Activated naive CD4-positive, alpha-beta T cell treated with anti-CD3 and anti-CD28 coated beads, Interleukin-2, amount 50 U/mL, for 16 hours (primary cell): ENCODE data around the gene OR2J2.
"Not testable (repeated sequence)": the region's sequence is repeated elsewhere in the genome, so short reads cannot be mapped to it uniquely, and the experiment has no call there.

Experiments
- DNase-seq: peaks from one replicate; pipeline ENCODE4 v3.0.0-alpha.2; 2020

OR2J2 gene

DNA sequence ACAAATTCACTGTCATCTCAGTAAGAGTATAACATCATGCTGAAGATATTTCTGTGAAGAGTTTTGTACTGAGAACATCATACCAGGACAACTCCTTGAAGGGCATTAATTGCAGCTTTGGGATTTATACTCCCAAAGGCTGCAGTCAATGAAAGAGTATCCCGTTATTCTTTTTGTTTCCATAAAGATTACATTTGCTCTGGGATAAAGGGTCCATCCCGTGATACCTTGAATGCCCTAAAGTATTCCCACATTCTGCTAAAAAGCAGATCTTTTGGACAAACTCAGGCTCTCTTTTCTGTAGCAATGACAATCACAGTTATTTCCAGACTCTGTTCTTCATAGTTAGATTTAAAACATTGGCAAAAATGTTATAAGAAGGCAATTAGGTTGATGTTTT is at the start of gene OR2J2:
OR2J2 (plus strand) TSS at position 301 of the 400 bp plus-strand sequence. CDS start 2,729 bp downstream, outside the sequence.
- not testable (repeated sequence) for DNase-seq

DNA sequence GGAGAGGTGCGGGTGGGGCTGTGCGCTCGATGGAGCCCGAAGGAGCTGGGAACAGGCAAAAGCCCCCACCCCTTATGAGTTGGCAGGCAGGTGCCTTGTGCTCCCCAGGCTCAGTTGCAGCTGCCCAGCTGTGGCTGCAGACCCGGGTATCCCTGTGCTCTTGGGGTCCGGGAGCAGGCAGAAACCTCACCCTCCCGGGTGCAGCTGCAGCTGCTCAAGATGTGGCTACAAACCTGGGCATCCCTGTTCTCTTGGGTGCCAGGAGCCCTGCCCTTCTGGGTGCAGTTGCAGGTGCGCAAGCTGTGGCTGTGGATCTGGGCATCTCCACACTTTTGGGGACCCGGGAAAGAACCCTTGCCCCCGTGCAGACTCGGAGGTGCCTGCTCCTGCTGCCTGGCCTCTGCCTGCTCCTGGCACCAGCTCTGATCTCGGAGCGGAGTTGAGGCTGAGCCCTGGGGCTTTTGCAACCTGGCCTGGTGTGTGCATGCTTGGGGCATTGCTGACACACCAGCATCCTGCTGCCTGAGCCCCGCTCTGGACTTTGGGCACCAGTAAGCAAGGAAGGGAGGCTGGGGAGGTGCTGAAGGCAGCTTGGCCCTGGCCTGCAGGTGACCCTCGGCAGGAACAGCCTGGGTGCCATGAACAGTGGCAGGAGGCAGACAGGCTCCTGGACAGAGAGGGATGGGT is 41.2 kb upstream of the OR2J2 start:
- DNase-seq = no peak

DNA sequence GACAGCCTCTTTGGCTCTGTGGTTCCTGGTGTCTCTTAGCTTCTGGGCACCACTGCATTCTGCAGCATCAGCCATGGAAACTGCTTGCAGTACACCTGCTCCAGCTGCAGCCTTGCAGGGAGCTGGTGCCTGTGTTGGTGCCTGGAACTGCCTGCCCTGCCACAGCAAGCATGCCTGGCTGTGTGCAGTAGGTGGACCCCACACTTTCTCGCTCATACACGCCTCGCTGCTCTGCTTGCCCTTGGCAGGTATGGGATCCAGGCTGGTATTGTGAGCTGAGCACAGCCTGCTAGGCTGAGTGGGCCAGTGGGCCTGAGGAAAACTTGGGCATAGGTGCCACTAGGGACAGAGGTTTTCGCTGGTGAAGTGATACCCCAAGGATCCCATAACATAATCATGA is 40.1 kb upstream of the OR2J2 start:
- no peak for DNase-seq

DNA sequence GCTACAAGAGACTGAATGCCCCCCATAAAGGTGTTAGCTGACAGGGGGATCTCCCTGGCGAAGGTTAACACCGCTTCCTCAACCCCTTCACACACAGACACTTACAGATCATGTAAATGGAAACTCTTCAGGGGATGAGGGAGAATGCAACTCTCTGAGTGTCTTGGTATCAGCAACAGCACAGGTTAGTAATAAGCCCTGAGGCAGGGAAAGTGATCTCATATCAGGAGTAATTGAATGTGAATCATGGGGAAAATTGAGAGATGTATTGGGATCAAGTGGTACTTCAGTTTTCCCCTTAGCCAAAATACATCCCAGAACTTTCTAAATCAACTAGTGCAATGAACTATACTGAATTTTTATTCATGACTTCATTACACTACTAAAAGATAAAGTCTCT is 39.0 kb upstream of the OR2J2 start:
- DNase-seq = no peak

DNA sequence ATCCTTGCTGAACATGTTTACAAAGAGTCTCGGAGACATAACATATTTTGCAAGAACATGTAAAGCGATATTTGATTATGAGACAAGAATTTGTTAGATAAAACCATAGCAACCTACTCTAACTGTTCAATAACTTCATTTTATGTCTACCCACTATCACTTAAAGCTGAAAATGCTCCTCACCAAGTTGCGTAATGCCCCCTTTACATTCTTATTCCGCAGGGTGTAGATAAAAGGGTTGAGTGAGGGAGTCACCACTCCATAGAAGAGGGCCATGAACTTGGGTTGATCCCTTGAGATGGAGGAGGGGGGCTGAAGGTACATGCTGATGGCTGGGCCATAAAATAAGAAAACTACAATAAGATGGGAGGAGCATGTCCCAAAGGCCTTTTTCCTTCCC is 33.0 kb upstream of the OR2J2 start:
- DNase-seq = no peak

DNA sequence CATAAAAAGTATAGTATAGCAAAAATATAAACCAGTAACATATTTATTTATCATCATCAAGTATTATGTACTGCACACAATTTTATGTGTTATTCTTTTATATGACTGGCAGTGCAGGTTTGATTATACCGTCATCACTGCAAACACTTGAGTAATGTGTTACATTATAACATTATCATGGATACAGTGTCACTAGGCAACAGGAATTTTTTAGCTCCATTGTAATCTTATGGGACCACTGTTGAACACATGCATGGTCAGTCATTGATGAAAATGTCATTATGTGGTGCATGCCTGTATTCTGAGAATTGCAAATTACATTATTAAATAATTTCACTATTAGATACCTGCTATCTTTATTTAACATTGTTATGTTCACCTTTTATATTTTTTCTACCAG is 29.1 kb upstream of the OR2J2 start:
- no peak for DNase-seq

DNA sequence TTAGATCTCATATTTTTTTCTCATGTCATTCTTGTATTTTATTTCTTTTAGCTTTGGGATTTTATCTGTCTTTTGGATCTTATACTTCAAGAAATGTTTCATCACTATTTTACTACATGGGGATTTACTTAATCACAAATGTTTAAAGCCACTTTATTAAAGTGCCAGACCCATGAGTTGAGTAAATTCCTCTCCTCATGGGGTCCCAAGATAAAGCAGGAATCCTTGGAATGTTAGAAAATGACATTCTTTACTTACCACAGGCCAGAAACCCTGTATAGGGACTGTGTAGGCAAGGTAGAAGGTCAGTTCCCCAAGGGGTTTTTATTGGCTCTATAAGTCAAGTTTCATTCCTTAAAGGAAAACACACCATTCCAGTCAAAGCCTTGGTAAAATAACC is 28.4 kb upstream of the OR2J2 start:
- no peak for DNase-seq

DNA sequence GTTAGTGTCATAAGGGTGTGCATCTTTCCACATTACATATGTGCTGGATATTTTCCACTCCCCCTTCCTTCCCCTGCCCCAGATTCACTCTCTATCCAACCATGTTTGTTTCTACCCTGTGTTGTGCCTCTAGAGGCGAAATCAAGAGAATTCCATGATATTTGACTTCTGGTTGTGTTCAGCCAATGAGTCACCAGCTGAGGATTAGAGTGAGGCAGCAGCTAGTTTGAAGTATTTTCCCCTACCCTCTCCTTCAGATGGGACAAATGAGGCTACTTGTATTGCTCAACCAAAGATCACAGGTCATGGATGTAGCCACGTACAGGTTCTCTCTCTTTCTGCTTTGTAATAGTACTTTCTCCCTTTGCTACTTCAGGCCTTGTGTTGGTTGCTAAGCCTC is 24.5 kb upstream of the OR2J2 start:
- DNase-seq = no peak

DNA sequence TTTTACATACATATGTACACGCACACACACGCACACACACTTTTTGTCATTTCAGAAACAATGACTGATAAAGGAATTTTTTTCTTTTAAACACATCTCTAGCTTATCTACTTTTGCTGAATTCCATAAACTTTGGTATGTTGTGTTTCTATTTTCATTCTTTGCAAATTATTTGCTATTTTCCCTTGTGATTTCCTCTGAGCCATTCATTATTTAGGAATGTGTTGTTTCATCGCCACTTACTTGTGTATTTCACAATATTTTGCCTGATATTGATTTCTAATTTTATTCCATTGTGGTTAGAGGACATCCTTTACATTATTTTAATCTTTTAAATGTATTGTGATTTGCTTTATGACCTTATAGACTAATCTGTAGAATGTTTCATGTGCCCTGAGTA is 23.6 kb upstream of the OR2J2 start:
- no peak for DNase-seq

DNA sequence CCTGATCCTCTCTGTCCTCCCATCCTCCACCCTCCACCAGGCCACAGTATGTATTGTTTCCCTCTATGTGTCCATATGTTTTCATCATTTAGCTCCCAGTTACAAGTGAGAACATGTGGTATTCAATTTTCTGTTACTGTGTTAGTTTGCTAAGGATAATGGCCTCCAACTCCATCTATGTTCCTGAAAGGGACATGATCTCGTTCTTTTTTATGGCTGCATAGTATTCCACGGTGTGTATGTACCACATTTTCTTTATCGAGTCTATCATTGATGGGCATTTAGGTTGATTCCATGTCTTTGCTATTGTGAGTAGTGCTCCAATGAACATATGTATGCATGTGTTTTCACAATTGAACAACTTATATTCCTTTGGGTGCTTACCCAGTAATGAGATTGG is 21.3 kb upstream of the OR2J2 start:
- DNase-seq = not testable (repeated sequence)

DNA sequence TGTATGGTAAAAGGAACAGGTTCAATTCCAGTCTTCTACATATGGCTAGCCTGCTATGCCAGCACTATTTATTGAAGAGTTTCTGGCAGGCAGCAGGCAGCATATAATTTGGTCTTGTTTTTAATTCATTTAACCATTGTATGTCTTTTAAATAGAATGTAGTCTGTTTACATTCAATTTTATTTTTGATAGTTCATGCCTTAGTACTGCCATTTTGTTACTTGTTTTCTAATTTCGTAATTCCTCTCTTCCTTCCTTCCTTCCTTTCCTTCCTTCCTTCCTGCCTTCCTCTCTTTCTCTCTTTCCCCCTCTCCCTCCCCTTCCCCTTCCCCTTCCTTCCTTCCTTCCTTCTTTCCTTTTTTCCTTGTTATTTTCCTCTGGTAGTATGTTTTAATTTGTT is 17.6 kb upstream of the OR2J2 start:
- no peak for DNase-seq

DNA sequence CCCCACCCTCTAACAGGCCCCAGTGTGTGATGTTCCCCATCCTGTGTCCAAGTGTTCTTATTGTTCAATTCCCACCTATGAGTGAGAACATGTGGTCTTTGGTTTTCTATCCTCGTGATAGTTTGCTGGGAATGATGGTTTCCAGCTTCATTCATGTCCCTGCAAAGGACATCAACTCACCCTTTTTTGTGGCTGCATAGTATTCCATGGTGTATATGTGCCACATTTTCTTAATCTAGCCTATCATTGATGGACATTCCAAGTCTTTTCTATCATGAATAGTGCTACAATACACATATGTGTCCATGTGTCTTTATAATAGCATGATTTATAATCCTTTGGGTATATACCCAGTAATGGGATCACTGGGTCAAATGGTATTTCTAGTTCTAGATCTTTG is 15.5 kb upstream of the OR2J2 start:
- DNase-seq = not testable (repeated sequence)

DNA sequence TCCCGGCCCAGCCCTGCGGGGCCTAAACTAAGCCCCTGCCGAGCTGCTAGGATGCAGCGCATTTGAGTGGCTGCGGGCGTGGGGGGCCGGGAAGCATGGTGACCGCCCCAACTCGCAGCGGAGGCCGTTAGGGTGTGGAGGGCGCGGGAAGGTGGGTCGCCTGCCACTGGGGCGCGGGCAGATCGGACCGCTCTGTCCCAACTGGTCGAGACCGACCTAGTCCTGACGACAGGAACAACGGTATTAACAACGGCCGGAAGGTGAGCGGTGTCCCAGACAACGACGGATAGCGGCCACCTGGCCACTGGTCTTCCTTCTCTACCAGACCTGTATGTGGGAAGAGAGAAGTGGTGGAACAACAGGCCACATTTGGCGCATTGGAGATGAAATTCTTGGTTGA is 10.8 kb upstream of the OR2J2 start:
- not testable (repeated sequence) for DNase-seq

DNA sequence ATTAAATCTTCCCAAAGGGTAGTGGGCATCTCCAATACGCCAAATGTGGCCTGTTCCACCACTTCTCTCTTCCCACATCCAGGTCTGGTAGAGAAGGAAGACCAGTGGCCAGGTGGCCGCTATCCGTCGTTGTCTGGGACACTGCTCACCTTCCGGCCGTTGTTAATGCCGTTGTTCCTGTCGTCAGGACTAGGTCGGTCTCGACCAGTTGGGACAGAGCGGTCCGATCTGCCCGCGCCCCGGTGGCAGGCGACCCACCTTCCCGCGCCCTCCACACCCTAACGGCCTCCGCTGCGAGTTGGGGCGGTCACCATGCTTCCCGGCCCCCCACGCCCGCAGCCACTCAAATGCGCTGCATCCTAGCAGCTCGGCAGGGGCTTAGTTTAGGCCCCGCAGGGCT is 5.1 kb upstream of the OR2J2 start:
- not testable (repeated sequence) for DNase-seq

DNA sequence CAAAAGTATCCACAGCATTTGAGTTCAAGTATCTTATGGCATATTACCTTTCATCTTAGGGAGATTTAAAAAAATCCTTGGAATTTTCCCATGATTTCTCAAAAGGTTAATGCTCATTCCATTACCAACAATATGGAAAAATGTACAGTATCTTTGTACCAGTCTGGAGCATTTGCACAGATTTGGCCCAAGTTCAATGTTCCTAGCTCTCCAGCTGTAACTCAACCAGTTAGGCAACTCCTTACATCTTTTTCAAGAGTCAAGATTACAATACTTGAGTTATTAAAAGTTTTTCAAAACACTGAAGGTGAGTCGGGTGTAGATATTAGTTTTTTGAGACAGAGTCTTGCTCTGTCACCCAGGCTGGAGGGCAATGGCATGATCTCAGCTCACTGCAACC is 1.0 kb downstream of the OR2J2 start:
- no peak for DNase-seq

DNA sequence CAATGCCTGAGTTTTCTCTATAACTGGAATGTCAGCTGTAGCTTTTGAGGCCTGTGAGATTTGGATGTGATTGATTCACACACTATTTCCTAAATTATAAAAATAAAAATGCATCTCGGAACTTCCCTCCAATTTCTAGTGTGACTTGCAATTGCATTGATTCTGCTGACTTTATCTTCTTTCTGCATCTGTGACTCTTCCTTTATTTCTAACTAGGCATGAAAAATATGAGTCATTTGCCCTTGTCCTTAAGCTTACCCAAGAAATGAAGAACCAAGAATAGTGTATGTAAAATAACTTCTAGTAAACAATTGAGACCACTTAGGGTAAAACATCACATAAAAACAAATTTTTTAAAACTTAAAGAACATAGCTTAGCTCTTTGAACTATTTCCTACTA is 12.9 kb downstream of the OR2J2 start:
- DNase-seq = no peak

DNA sequence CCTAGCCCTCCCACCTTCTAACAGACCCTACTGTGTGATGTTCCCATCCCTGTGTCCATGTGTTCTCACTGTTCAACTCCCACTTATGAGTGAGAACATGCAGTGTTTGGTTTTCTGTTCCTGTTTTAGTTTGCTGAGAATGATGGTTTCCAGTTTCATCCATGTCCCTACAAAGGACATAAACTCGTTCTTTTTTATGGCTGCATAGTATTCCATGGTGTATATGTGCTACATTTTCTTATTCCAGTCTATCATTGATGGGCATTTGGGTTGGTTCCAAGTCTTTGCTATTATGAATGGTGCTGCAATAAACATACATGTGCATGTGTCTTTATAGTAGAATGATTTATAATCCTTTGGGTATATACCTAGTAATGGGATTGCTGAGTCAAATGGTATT is 18.0 kb downstream of the OR2J2 start:
- DNase-seq = not testable (repeated sequence)

DNA sequence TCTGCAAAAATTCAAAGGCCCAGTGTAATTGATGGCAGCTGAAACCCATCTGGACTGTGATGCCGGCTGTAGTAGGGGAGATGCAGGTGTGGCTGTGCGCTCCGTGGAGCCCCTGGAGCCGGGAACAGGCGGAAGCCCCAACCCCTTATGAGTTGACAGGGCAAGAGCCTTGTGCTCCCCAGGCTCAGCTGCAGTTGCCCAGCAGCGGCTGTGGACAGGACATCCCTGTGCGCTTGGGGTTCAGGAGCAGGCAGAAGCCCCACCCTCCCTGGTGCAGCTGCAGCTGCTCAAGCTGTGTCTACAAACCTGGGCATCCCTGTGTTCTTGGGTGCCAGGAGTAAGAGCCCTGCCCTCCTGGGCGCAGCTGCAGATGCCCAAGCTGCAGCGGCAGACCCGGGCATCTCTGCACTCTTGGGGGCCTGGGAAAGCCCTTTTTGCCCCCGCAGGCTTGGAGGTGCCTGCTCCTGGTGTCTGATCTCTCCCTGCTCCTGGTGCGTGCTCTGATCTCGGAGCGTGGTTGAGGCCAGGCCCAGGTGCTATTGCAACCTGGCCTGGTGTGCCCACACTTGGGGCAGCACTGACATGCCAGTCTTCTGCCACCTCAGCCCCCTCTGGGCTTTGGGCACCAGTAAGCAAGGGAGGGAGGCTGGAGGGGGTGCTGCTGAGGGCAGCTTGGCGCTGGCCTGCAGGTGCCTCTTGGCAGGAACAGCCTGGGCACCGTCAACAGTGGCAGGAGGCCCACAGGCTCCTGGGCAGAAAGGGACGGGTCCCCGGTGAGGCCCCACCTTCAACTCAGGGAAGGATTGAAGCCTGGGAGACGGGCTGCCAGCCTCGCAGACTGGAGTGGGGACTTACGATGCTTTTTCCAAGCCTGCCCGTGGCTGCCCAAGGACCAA is 30.3 kb downstream of the OR2J2 start:
- DNase-seq = no peak

DNA sequence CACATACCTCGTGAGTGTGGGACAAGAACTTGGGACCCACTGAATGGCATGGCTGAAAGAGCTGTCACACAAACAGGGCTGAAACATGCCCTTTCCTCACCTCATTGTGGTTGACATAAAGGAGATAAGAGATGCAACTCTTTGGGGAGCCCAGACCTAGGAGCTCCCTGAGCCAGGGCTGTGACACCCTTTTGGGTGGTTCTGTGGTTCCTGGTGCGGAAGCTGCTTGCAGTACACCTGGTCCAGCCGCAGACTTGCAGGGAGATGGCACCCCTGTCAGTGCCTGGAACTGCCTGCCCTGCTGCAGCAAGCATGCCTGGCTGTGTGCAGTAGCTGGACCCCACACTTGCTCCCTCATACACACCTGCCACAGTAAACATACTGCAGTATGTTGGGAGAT is 31.3 kb downstream of the OR2J2 start:
- DNase-seq = no peak

DNA sequence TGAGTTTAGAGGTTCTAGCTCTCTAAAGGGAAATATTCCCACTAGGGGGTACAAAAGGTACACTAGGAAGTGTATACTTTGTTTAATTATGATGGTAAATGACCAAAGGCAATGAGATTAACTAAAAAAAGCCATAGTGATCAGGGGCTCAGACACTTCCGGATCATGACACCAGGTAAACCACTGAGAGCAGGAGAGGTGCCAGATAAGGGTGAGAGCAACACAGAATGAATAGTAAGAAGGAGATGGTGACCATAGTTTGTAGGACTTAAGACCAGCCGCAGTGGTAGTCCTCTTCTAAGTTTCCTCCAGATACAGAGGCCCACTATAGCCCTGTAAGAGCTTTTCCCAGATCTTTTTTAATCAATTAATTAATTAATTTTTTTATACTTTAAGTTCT is 40.8 kb downstream of the OR2J2 start:
- DNase-seq = no peak

DNA sequence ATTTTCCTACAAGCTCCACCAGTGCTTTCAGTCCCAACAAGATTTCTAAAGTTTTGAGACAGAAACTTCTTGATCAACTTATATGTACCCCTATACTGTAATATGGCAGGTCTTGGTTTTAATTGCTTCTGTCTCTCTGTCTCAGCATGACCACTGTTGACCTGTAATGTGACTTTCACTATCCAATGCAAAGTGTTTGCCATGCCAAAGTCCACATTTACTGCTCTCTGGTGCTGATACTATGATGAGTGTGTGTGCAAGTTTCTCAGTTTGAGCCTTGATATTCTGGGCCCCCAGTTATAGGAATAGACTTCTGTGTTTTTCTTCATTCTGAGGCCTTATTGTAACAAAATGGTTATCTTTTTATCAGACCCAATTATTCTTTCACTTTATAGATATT is 45.8 kb downstream of the OR2J2 start:
- DNase-seq = no peak

DNA sequence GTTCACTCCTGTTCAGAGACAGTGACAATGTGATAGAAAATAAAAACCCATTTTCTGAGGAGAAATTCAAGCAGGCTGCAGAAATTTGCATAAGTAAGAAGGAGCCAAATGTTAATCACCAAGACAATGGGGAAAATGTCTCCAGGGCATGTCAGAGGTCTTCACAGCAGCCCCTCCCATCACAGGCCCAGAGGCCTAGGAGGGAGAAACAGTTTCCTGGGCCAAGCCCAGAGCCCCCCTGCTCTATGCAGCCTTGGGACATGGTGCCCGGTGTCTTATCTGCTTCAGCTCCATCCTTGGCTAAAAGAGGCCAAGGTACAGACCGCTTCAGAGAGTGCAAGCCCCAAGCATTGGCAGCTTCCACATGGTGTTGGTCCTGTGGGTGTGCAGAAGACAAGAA is 46.5 kb downstream of the OR2J2 start:
- not testable (repeated sequence) for DNase-seq

DNA sequence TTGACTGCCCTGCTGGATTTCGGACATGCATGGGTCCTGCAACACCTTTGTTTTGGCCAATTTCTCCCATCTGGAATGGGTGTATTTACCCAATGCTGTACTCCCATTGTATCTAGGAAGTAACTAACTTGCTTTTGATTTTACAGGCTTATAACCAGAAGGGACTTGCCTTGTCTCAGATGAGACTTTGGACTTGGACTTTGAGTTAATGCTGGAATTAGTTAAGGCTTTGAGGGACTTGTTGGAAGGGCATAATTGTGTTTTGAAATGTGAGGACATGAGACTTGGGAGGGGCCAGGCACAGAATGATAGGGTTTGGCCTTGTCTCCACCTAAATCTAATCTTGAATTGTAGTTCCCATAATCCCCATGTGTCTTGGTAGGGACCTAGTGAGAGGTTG is 47.3 kb downstream of the OR2J2 start:
- DNase-seq = not testable (repeated sequence)
